Esophagus muscularis mucosa (tissue), 4 donors: Measurements from ENCODE around the gene NDUFS7. TPM values are rescaled to one million over a fixed set of nuclear protein-coding genes. Genes with fewer than 3 reads are reported as not detected.

ENCODE experiments used
- DNase-seq: peaks from one replicate; pipeline ENCODE4 v3.0.0-alpha.2; 2017; ENCODE audit errors: extremely low spot score
- H3K27ac ChIP-seq, 4 donors: fragments of 200-600 bp; sonication (generic); replicated peaks in 1 of 4; 1 replicate in 3 of 4; 2 replicates in 1 of 4; pipeline ENCODE4 v1.5.1; 2016 to 2019; ENCODE audit warnings: mild to moderate bottlenecking in 1 of 4
- H3K27me3 ChIP-seq, 4 donors: fragments of 200-600 bp; sonication (generic); one replicate each; pipeline versions ENCODE4 v1.5.1 to v1.6.0; 2016 to 2019
- H3K36me3 ChIP-seq, 4 donors: fragments of 200-600 bp; sonication (generic); one replicate each; pipeline ENCODE4 v1.5.1; 2016 to 2019
- H3K4me1 ChIP-seq, 4 donors: fragments of 200-600 bp; sonication (generic); one replicate each; pipeline ENCODE4 v1.5.1; 2016 to 2019
- H3K4me3 ChIP-seq, 4 donors: fragments of 200-600 bp; sonication (generic); 1 replicate in 2 of 4; 2 replicates in 2 of 4; pipeline ENCODE4 v1.5.1; 2016 to 2019; ENCODE audit warnings: mild to moderate bottlenecking in 4 of 4, moderate library complexity in 1 of 4
- H3K9me3 ChIP-seq, 4 donors: fragments of 200-600 bp; sonication (generic); 1 replicate in 3 of 4; 2 replicates in 1 of 4; pipeline ENCODE4 v1.5.1; 2016 to 2019
- CTCF ChIP-seq, 3 experiments: fragments of 200-600 bp in 2 of 3; fragments of 450-650 bp in 1 of 3; sonication (generic) in 2 of 3; IDR thresholded peaks; one replicate each; pipeline ENCODE4 v1.5.1; 2017 to 2019; ENCODE audit warnings: antibody characterized with exemption in 3 of 3, mild to moderate bottlenecking in 2 of 3, moderate library complexity in 1 of 3
- EP300 ChIP-seq: sonication (generic); formaldehyde crosslinking; IDR thresholded peaks from one replicate; pipeline ENCODE4 v1.6.1; 2017; ENCODE audit warnings: antibody characterized with exemption
- POLR2A ChIP-seq: fragments of 450-650 bp; IDR thresholded peaks from one replicate; pipeline ENCODE4 v1.6.1; 2017; ENCODE audit warnings: antibody characterized with exemption, moderate library complexity, mild to moderate bottlenecking, low read depth
- POLR2AphosphoS5 ChIP-seq, 2 donors: sonication (generic); formaldehyde crosslinking; IDR thresholded peaks; one replicate each; pipeline ENCODE4 v1.6.1; 2017; ENCODE audit warnings: antibody characterized with exemption in 2 of 2
- WGBS: methylation state at CpG from one replicate; pipeline ENCODE4 v1.1.5; 2018; 5-methylcytosine and 5-hydroxymethylcytosine counted together
- intact Hi-C: fragments of 100-400 bp; cut with DNase I; formaldehyde crosslinking; loops from one replicate; pipeline ENCODE4 v1.15.1; 2023
- total RNA-seq, 4 donors: library from RNA; depleted of rRNA; stranded (reverse); fragments of >200 nt; gene quantifications; one replicate each; pipeline versions ENCODE4 v1.1.0 to v1.2.1, GENCODE V29; 2016

The NDUFS7 gene
- total RNA-seq, 4 donors from 2014 or later = 85.6 to 110 (median 89.4) TPM

DNA sequence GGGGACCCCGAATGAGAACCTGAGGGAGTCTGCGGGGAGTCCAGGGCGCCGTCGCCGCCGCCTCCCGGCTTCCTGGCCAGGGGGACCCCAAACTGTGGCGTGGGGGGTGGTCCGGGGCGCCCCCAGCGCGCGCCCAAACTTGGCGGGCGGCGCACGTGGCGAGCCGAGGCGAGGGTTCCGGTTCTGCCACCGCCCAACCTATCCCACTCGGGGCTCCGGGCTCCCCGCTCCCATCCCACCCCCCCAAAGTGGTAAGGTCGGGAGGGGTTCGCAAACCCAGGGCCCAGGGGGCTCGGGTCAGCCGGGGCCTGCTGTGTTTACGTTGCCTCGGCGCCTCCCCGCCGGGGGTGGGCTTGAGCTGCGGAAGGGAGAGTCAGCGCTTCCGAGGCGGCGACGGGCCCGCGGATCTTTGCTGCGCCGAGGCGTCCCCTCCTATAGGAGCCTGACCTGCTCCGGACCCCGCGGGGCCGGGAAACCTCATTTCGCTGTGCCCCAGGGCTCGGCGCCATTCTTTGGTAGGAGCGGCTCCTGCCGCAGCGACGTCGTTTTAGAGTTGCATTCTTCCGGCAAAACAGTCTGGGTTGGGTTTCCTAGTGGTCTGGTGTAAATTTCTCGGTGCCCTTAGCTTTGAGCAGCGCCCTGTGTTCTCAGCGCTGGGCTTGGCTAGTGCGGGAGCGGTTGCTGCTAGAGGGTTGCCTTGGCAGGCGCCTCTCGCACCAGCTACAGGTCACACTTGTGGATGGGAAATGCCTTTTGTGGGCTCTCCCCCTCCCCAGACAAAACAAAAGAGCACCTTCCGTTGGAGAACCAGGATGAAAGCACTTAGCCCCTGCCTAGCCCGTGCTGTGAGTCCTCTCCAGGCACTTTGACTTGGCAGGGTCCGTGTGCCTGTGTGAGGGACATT, 24.8 kb downstream of the NDUFS7 start:
- peak overlapping the region; percentile 90 to 98 (median 96) for H3K27ac ChIP-seq
- intact Hi-C loops = loop anchor here (10.0 kb wide), 1 partner anchor 124 kb away; the partner anchor contains the start of gene EFNA2
- TF ChIP-seq POLR2A = no peak
- TF ChIP-seq POLR2AphosphoS5 (IDR thresholded peaks at IDR 0.05) = peak; percentile 36 to 42
- peaks cover 48 to 63% (median 57%) of the 10 kb centered on the region in 4 donors for H3K4me1 ChIP-seq
- no peaks in the 10 kb centered on the region for H3K27me3 ChIP-seq
- 0% methylated on average over 1 of the region's 69 CpGs for WGBS
- no peaks in the 10 kb centered on the region for H3K9me3 ChIP-seq
- peak overlapping the region; percentile 89 to 100 (median 100) for H3K4me3 ChIP-seq
- no peak for DNase-seq
- peaks cover 0 to 20% (median 9%) of the 10 kb centered on the region in 4 donors for H3K36me3 ChIP-seq

GRCh38 chr19:1409204-1410005, 25.7 kb downstream of the NDUFS7 start:
- Histone ChIP-seq H3K27me3 (no peaks in the 10 kb centered on the region), H3K9me3 (no peaks in the 10 kb centered on the region), H3K27ac (peak overlapping the region; percentile 90 to 98 (median 96)), H3K4me3 (peak overlapping the region; percentile 89 to 100 (median 100)), H3K4me1 (peaks cover 50 to 72% (median 63%) of the 10 kb centered on the region in 4 donors), H3K36me3 (peaks cover 0 to 21% (median 10%) of the 10 kb centered on the region in 4 donors)
- DNase-seq = no peak
- no peak for TF ChIP-seq POLR2A
- WGBS = 80% methylated on average over 2 of the region's 33 CpGs
- intact Hi-C loops = loop anchor here (10.0 kb wide), 1 partner anchor 125 kb away; the partner anchor contains the start of gene EFNA2

GRCh38 chr19:1410136-1410786, 26.6 kb downstream of the NDUFS7 start:
- Histone ChIP-seq H3K4me1 (peaks cover 56 to 78% (median 70%) of the 10 kb centered on the region in 4 donors), H3K4me3 (peak overlapping the region; percentile 16 to 100 (median 94)), H3K36me3 (peaks cover 0 to 21% (median 10%) of the 10 kb centered on the region in 4 donors), H3K27ac (peak overlapping the region in 3 of 4 donors; percentile 0 to 56 (median 51)), H3K27me3 (no peaks in the 10 kb centered on the region), H3K9me3 (no peaks in the 10 kb centered on the region)
- no peak for DNase-seq
- TF ChIP-seq CTCF (IDR thresholded peaks at IDR 0.05) (no peak), POLR2AphosphoS5 (IDR thresholded peaks at IDR 0.05) (peak in 1 of 2 donors; percentile 25)
- intact Hi-C loops = no loop called here
- 78% methylated on average over 11 of the region's 23 CpGs for WGBS

DNA sequence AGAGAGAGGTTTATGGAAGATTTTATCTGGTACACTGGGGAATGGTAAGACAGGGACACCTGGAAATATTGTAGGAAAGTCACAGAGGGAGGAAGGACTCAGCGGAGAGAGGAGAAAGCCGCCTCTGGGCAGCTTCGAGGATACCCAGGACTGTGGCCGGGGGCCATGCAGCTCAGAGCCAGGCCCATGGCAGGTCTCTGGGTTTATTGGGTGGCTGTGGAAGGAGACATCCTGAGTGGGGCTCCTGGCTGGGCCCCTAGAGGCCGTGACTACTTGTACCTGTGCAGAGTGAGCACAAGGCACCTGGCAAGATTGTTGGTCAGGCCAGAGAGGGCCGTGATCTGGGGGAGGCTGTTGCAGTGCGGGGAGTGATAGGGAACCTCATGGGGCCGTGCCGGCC, 27.1 kb downstream of the NDUFS7 start:
- TF ChIP-seq POLR2AphosphoS5 (IDR thresholded peaks at IDR 0.05) (no peak), CTCF (IDR thresholded peaks at IDR 0.05) (no peak), POLR2A (no peak), EP300 (no peak)
- H3K9me3 ChIP-seq = no peaks in the 10 kb centered on the region
- intact Hi-C loops = no loop called here
- H3K27ac ChIP-seq = peak overlapping the region; percentile 17 to 56 (median 48)
- DNase-seq = no peak
- H3K4me3 ChIP-seq = peak overlapping the region in 1 of 4 donors; percentile 16
- peaks cover 62 to 83% (median 76%) of the 10 kb centered on the region in 4 donors for H3K4me1 ChIP-seq
- no peaks in the 10 kb centered on the region for H3K27me3 ChIP-seq
- H3K36me3 ChIP-seq = peaks cover 0 to 21% (median 10%) of the 10 kb centered on the region in 4 donors
- 75% methylated on average over 6 of the region's 9 CpGs for WGBS

DNA sequence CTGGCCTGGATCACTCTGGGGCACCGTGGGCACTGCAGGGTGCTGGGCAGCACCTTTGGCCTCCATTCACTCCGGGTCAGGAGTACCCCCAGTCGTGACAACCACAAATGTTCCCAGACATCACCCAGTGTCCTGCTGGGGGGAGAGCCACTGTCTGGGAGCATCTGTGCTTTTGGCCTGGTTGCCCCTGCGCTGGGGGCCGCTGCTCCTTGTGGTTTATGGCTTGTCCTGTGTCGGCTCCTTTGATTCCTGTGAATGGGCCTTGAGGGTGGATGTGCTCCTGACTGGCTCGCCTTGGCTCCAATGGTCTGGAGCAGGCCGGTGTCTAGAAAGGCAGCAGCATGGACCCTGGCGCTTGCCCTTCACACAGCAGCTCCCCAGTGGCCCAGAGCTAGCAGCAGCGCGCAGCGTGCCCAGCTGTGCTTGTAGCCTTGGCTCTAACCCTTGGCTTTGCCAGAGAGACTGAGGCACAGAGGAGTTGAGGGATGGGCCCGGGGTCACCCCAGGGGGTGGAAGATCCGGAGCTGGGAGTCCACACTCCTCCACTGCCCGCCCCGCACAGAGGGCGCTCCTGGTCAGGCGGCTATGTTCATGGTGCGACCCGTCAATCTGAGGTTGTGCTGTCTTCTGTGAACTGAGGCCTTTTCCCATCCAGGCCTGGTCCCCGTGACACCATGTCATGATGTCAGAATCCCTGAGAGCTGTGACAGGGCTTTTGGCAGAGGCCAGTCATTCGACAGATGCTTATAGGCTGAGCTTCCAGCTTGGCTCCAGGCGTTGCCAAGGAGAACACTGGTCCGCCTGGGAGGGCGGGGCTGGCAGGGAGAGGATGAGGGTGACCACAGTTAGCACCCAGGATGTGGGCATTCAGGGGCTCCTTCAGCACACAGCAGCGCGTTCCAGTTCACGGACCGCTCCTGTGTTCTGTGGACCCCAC, 27.8 kb downstream of the NDUFS7 start:
- H3K4me3 ChIP-seq = peak overlapping the region in 1 of 4 donors; percentile 3
- TF ChIP-seq POLR2AphosphoS5 (IDR thresholded peaks at IDR 0.05) (peak in 1 of 2 donors; percentile 16), EP300 (no peak)
- peaks cover 0 to 21% (median 10%) of the 10 kb centered on the region in 4 donors for H3K36me3 ChIP-seq
- H3K27me3 ChIP-seq = no peaks in the 10 kb centered on the region
- H3K9me3 ChIP-seq = no peaks in the 10 kb centered on the region
- no peak for DNase-seq
- H3K27ac ChIP-seq = peak overlapping the region; percentile 17 to 56 (median 48)
- WGBS = 82% methylated on average over 13 of the region's 29 CpGs
- intact Hi-C loops = no loop called here
- H3K4me1 ChIP-seq = peaks cover 67 to 87% (median 79%) of the 10 kb centered on the region in 4 donors
